Stimulated activated CD8-positive, alpha-beta memory T cell treated with anti-CD3 and anti-CD28 coated beads, Interleukin-4, amount 100 ng/mL, for 48 hours (primary cell): ENCODE data around the gene TMEM161A.
"Not testable (repeated sequence)": the region's sequence is repeated elsewhere in the genome, so short reads cannot be mapped to it uniquely, and the experiment has no call there.

Source experiments
- DNase-seq: peaks from one replicate; pipeline ENCODE4 v3.0.0-alpha.2; 2020

The TMEM161A gene

DNA sequence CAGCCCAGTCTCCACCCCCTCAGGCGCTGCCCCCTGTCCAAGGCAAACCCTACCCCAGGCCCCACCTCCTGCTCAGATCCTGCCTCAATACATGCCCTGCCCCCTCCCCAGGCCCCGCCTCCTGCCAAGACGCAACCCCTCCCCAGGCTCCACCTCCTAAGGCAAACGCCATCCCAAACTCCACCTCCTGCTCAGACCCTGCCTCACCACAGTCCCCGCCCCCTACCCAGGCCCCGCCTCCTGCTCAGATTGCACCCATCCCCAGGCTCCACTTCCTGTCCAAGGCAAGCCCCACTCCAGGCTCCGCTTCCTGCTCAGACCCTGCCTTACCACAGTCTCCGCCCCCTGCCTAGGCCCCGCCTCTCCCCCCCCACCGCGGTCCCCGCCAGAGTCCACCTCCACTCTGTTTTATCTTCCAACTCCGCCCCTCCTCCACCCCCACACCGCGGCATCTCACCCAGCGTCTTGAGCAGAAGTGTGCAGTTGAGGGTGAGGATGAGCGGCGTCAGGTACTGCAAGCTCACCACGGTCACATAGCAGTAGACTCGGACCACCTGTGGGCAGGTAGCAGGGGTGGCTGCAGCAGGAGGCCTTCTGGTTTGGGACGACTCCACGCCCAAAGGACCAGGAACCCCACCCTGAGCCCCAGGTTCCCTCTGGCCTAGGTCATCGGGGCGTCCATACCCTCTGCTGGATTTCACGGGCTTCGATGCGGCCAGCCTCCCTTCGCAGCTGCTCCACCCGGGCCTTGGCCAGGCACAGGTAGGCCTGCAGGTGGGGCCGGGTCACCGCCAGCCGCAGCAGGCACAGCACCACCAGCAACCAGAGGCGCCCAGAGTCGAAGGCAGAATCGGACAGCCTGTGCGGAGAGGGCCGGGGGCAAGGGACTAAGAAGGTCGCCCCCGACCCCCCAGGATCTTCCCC, 17.7 kb downstream of the TMEM161A start:
- DNase-seq = peak; percentile 65

DNA sequence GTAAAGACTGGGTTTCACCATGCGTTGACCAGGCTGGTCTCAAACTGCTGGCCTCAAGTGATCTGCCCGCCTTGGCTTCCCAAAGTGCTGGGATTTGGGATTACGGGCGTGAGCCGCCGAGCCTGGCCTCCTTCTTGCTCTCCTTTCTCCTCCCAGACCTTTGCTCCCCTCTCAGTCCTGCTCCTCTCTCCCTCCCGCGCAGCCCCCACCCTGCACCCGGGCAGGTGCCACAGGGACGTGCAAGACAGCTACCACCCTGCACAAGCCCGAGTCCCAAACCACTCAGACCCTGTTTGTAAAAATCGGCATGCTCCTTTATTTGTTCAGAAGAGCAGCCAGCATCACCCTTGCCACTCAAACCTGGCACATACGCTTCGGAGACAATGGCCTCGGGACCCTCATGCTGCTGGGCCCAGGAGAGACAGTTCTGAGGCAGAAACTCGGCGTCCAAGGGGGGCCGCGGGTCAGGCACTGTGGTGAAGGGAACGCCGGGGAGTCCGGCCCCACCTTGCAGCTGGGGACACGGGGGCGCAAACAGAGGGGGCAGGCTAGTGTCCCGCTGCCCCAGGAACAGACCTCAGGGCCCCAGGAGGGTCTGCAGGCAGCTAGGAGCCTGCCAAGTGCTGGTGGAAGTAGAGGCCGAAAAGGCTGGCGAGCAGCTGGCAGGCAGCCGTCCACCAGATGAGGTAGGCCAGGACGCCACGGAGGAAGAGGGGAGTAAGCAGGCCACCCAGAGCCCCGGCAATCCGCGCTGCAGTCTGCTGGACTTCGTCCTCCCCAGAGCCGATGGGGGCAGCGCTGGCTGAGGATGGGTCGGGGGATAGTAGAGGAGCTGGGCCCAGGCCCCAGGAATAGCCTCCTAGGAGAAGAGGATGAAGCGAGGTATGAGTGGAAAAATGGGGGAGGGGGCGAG, 18.7 kb downstream of the TMEM161A start:
- DNase-seq = no peak

DNA sequence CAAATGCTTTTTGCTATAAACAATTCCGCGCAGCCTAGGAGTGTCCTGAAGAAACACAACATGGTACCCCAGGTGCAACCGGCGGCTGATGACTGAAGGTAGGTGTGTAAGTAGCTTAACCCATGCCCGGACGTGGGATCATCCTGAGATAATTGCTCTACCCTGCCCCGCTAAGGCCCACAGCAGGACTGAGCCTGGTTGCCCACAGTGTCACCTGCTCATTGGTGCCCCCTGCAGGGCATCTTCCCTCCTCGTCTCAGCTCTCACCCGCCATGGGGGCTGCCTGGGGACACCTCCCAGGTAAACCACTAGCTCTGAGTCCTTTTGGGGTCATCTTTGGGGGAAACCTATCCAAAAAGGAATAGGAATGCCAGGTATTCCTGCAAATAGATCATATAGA, 22.3 kb downstream of the TMEM161A start:
- peak; percentile 79 for DNase-seq

DNA sequence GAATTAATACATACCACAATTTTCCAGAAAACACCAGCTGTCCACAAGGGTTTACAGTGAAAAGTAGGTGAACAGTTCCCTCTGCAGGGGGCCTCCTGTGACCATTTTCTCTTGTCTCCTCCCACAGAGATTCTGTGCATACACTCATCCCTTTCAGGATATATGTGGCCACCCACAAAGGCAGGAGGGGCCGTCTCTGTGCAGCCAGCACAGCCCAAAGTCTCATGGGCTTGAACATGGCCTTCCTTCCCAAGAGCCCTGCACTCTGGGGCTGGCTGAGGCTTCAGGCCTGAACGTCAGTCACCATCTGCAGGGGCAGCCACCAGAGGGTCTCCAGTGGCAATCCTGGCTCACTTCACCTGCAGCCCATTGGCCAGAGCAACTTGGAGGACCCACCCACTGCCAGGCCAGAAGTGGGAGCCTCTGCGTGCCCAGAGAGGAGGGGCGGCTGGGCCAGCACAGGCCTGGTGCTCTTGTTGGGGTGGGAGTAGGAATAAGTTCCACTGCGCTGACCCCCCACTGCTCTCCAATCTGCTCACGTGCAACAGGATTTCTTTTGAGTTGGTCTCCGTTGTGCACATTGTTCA, 25.1 kb downstream of the TMEM161A start:
- no peak for DNase-seq

DNA sequence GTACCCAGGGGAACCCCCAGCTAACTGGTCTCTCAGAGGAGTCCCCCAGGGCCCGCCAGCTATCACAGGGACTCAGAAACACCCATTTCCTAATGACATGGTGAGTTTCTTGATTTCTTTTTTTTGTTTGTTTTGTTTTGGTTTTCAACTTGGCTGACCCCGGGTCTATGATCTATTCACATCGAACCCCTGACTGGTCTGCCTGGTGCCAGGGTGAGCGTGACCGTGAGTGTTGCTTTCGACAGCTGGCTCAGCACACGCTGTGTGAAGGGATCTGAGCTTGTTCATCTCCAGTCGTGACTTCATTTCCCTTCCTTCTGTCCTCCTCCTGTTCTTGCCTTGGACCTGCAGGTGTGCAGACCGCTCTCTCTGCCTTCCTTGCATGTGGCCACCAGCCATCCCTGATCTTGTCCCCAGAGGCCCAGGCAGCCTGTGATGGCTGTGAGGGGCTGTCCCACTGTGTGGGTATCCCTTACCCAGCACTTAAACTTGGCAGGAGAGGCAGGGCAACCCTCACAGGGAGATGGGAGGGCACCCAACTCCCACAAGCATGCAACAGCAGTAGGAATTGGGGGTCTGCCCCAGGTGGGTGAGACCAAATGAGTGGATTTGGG, 26.2 kb downstream of the TMEM161A start:
- DNase-seq = no peak

DNA sequence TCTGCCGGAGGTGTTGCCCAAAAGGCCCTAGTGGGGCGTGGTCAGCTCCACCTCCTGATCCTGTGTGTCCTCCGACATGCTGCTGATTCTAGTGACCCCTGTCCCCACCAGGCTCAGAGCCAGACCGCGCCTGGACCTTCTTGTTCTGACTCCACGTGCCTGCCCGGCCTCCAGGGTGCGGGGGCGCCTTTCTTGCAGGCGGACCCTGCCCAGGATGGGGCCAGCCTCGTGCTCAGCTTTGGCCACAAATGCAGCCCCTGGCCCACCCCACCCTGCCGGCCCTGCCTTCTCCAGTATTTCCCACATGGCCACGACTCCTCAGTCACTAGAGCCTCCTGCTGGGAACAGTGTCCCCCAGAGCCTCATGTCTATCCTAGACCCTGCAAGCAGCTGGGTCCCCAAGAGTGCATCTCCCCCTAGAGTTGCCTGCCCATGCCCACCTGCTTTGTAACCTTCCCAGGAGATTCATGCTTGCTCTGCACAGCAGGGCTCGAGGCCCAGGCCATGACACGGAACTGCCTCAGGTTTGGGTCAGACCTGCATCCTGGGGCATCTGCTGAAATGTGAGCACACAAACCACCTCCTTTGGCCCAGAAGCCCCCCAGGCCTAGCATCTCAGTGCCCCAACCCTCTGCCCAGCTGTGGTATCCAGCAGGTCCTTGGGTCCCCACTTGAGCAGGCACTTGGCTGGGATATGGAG, 27.0 kb downstream of the TMEM161A start:
- no peak for DNase-seq

DNA sequence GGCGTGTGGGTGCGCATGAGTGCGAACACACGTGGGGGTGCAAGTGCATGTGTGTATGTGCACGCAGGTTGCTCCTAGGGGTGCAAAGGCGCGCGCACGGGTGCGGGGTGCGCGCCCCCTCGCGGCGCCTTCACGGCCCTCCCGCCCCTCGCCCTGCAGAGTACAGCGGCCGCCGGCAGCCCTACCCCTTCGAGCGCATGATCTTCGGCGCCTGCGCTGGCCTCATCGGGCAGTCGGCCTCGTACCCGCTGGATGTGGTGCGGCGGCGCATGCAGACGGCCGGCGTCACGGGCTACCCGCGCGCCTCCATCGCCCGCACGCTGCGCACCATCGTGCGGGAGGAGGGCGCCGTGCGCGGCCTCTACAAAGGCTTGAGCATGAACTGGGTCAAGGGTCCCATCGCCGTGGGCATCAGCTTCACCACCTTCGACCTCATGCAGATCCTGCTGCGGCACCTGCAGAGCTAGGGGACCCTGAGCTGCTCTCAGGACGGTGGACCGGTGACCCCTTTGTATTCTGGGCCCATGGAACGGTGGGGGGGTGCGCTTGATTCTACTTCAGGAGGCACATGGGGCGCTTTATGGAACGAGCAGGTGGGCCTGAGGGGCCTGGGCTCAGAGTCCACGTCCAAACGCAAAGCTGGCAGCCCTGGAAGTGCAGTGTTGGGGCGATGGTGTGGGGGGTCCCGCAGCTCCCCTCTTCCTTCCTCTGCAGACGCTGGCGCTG, 27.7 kb downstream of the TMEM161A start:
- peak; percentile 33 for DNase-seq

DNA sequence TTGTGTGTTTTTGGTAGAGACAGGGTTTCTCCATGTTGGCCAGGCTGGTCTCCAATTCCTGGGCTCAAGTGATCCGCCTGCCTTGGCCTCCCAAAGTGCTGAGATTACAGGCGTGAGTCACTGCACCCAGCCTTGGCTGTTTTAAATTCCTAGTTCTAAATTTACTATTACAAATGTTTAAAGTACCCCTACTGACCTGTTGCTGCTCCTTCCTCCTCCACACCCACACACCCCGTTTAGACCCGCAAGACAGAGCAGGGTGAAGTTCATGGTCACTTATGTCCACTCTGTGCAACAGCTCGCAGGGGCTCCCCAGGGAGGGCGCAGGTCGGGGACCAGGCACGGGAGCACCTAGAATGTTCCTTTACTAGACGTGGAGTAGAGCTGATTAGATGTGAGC, 28.7 kb downstream of the TMEM161A start:
- DNase-seq = no peak

DNA sequence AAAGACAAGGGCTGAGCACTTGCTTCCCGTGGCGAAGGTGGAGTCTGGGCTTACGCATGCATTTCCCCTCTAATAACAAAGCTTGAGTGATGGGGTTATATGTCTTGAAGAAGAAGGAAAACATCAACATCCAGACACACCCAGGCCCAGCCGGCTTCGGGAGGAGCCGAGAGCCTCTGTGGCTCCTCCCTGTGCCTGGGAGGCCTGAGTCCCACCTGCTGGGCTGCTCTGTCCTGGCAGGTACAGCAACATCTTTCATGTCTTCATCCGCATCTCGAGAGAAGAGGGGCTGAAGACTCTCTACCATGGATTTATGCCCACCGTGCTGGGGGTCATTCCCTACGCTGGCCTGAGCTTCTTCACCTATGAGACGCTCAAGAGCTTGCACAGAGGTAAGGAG, 30.6 kb downstream of the TMEM161A start:
- no peak for DNase-seq

DNA sequence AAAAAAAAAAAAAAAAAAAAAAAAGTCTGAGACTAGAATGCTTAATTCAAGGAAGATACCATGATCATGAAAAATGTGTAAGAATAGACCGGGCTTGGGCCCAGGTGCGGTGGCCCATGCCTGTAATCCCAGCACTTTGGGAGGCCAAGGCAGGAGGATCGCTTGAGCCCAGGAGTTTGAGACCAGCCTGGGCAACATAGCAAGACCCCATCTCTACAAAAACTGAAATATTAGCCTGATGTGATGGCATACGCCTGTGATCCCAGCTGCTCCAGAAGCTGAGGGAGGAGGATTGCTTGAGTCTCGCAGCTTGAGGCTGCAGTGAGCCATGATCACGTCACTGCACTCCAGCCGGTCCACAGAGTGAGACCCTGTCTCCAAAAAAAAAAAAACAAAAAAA, 31.3 kb downstream of the TMEM161A start:
- DNase-seq = not testable (repeated sequence)

DNA sequence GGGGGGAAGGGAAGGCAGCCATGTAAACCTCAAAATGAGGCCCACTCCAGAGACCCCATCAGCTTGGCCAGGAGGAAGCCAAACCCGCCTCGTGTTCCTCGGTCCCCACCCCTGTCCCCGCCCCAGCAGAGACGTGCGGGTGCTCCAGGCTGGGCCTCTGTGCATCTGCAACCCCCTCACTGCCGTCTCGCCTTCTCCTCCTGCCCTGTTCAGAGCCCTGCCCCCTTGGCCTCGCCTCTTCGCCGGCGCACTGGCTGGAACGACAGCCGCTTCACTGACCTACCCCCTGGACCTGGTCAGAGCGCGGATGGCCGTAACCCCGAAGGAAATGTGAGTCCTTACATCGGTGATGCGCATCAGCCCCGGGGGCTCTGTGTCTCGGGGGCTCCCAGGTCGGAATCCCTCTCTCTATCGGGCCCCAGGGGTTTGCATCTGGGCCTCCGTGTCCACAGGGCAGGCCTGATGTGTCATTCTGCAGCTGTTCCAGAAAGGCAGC, 32.2 kb downstream of the TMEM161A start:
- no peak for DNase-seq

DNA sequence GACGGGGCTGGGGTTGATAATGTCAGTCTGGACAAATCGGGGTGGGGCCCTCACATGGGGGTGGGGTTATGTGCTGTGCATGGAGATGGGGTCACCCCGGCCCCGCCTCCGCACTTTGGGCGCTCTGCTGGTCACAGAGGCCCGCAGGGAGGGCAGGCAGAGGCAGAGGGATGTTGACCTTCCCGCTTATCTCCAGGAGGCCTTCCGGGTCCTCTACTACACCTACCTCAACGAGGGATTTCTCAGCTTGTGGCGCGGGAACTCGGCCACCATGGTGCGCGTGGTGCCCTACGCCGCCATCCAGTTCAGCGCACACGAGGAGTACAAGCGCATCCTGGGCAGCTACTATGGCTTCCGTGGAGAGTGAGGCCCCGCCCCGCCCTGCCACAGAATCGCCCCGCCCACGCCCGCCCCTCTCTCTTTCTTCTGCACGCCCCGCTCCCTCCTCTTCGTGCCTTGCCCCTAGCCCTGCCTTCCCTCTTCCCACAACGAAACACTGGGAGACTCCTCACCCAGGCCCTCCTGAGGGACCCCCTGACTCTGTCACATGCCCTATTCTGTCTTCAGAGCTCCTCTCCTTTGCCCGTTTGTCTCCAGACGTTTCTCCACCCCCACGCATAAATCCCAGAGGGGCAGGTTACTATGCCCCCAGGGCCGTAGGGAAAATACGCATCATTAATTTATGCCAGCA, 32.8 kb downstream of the TMEM161A start:
- DNase-seq = no peak

DNA sequence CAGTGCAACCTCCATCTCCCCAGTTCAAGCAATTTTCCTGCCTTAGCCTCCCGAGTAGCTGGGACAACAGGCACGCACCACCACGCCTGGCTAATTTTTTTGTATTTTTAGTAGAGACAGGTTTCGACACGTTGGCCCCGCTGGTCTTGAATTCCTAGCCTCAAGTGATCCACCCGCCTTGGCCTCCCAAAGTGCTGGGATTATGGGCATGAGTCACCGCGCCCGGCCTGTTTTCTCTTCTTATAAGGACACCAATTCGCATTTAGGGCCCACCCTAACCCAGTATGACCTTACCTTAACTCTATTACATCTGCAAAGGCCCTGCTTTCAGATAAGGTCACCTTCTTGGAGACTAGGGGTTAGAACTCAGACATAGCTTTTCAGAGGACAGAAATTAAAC, 35.1 kb downstream of the TMEM161A start:
- DNase-seq = no peak

DNA sequence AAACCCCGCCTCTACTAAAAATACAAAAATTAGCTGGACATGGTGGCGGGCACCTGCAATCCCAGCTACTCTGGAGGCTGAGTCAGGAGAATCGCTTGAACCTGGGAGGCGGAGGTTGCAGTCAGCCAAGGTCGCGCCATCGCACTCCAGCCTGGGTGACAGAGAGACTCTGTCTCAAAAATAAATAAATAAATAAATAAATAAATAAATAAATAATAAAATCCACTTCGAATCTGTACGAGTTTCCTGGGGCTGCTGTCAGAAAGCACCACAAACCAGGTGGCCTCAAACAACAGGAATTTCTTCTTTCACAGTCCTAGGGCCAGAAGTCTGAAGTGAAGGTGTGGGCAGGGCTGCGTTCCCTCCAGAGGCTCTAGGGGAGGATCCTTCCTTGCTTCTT, 35.7 kb downstream of the TMEM161A start:
- DNase-seq = not testable (repeated sequence)

DNA sequence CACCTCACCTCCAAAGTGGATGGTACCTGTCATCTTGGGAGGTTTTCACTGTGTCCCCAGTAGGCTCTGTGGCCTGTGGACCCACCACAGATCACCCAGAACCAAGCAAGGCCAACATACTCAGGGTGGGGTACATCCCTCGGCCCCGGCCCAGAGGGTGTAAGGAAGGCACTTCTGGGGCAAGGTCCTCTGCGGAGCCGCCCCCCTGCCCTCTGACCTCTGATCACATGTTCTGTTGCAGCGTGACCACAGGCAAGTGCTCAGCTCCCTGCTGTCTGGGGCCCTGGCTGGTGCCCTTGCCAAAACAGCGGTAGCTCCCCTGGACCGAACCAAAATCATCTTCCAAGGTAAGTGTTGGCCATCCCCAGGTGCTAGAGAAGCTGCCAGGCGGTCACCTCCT, 36.7 kb downstream of the TMEM161A start:
- no peak for DNase-seq

DNA sequence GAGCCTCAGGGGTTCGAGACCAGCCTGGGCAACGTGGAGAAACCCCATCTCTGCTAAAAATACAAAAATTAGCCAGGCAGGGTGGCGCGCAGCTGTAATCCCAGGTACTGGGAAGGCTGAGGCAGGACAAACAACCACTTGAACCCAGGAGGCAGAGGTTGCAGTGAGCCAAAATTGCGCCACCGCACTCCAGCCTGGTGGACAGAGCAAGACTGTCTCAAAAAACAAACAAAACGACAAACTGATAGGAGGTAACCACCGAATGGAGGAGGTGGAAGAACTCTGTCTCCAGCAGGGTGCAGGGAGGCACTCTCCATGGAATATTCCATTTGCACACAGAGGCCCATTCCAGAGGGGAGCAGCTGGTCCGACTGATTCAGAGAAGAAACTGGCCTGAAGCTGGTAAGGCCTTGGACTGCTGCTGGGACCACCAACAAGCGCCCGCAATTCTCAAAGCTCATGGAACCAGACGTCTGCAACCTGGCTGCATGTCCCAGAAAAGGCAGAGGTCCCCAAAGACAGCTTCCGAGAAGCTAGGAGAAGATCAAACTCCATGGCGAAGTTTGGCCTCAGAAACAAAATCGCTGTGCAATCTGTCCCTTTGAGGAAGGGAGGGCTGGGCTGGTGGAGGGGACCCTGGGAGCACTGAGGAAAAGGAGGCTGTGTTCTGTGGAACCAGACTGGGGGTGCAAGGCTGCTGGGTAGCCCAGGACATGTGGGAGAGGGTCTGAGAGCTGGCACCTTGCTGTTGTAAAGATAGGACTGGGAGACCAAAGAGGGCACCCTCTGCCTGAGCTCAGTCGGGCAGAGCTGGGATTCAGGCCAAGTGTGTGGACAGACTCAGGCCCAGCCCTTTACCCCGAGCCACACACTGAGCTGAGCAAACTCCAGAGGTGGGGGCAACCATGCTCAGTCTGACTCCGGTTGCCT, 39.3 kb downstream of the TMEM161A start:
- no peak for DNase-seq

DNA sequence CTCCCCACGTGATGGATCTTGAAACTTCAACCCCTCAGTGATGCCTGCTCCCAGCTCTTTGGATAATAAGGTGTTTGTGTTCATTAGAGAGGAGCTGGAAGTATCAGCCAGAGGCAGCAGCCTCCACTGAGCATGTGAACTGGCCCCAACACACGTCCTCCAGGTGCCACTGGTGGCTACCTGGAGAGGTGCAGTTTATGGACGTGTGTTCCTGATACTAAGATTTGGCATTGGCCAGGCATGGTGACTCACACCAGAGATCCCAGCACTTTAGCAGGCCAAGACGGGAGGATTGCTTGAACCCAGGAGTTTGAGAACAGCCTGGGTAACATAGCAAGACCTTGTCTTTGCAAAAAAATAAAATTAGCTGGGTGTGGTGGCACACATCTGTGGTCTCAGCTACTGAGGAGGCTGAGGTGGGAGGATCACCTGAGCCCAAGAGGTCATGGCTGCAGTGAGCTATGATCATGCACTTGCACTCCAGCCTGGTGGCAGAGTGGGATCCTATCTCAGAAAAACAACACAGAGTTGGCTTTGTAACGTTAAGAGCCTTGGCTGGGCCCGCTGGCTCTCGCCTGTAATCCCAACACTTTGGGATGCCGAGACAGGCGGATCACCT, 40.1 kb downstream of the TMEM161A start:
- no peak for DNase-seq

DNA sequence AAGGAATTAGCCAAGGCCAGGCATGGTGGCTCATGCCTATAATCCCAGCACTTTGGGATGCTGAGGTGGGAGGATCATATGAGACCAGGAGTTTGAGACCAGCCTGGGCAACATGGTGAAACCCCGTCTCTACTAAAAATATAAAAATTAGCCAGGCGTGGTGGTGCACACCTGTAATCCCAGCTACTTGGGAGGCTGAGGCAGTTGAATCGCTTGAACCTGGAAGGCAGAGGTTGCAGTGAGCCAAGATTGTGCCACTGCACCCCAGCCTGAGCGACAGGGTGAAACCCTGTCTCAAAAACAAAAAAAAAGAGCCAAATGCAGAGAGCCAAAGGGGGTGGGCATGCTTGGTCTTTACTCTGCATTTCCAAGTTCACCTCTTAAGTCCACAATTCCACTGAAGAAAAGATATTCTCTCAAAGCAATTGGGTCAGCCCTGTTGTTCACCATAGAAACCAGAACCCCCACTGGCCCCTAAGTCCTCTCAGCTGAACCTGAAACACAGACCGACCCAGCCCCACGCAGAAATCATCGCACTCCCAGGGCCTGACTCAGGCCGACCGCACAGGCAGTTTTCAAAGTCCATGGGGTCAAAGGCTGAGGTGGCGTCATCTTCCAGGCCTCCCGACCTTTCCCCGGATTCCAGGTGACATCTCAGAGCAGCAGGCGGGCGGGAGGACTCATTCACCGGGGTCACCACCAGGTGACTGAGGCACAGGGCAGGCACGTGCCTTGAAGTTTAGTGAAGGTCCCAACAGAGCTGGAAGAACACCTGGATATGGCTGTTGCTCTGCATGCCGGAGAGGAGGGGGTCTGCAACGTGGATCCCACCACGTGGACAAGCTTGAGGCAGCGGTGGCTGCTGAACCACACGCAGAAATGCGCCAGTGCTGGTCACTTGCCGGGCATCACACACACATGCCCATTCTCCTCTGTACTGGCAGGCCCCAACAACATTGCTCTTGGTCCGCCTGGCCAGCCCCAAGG, 41.3 kb downstream of the TMEM161A start:
- no peak for DNase-seq
